HFFc6 (cell line): ENCODE results near the gene GATAD1. TPM values are rescaled to one million over a fixed set of nuclear protein-coding genes. Genes with fewer than 3 reads are reported as not detected.

Source experiments
- DNase-seq: peaks from one replicate; pipeline ENCODE4 v3.0.0-alpha.2; 2018
- H3K27ac Mint-ChIP-seq: 2 replicates; pipeline ENCODE4 v1.8.0; 2020; ENCODE audit warnings: mild to moderate bottlenecking, mixed read lengths
- H3K27me3 Mint-ChIP-seq: 2 replicates; pipeline ENCODE4 v1.8.0; 2021; ENCODE audit warnings: mild to moderate bottlenecking, moderate library complexity, mixed read lengths; ENCODE audit not compliant: insufficient read depth
- H3K36me3 Mint-ChIP-seq: 2 replicates; pipeline ENCODE4 v1.8.0; 2021; ENCODE audit warnings: low read depth, mixed read lengths
- H3K4me1 Mint-ChIP-seq: 2 replicates; pipeline ENCODE4 v1.8.0; 2020; ENCODE audit warnings: low read depth, mixed read lengths
- H3K4me3 Mint-ChIP-seq: 2 replicates; pipeline ENCODE4 v1.8.0; 2020; ENCODE audit warnings: mild to moderate bottlenecking, moderate library complexity, mixed read lengths
- H3K9me3 Mint-ChIP-seq: 2 replicates; pipeline ENCODE4 v1.8.0; 2020; ENCODE audit warnings: mild to moderate bottlenecking, mixed read lengths
- total RNA-seq, 6 experiments: library from RNA; stranded (reverse); fragmentation: NEBNext Ultra II Directional; extraction: Animal tissue kit (Norgen Biotek cat#: 25700); gene quantifications; 2 replicates in 1 of 6; 3 replicates in 5 of 6; pipeline ENCODE4 v1.2.3, GENCODE V29; 2021
- TF ChIP-seq, protein P1 (sequence below): fragments of 200-600 bp; sonication (generic); IDR thresholded peaks from 2 replicates; pipeline ENCODE4 v1.5.0; 2021; ENCODE audit warnings: antibody characterized with exemption, mild to moderate bottlenecking

The GATAD1 gene
- total RNA-seq, 6 experiments from 2014 or later, result 13.1 to 15.4 (median 13.8) TPM

DNA sequence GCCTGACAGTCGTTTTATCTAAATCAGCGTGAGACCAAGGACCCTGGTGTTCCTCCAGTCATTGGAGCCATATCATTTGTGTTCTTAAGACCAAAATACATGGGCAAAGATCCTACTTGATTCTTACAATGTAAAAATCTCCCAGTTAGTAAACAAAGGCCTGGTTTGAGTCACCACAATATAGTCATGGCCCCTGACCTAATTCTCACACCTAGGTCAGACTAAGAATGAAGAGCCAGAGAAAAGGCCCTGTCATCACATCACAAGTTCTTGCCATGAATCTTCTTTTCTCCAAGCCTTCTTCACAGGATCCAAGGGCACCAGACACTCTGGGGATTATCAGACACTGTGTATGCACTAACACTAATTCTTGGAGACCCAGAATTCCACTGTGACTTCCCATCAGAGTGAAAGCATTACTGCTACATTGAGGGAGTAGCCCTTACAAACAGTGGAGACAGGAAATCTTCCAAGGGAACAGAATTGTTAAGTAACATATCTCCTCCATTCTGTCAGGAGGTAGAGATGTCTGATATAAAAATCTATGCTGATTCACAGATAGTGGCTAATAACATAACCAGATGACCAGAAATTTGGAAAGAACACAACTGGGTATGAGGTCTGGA lies 38.1 kb downstream of the GATAD1 start:
- Mint-ChIP-seq H3K4me3 (no peak overlapping the region), H3K27me3 (no peaks in the 10 kb centered on the region), H3K9me3 (no peaks in the 10 kb centered on the region), H3K27ac (no peak overlapping the region), H3K36me3 (peaks cover 11% of the 10 kb centered on the region), H3K4me1 (no peaks in the 10 kb centered on the region)
- no peak for DNase-seq
- TF ChIP-seq, protein P1, sequence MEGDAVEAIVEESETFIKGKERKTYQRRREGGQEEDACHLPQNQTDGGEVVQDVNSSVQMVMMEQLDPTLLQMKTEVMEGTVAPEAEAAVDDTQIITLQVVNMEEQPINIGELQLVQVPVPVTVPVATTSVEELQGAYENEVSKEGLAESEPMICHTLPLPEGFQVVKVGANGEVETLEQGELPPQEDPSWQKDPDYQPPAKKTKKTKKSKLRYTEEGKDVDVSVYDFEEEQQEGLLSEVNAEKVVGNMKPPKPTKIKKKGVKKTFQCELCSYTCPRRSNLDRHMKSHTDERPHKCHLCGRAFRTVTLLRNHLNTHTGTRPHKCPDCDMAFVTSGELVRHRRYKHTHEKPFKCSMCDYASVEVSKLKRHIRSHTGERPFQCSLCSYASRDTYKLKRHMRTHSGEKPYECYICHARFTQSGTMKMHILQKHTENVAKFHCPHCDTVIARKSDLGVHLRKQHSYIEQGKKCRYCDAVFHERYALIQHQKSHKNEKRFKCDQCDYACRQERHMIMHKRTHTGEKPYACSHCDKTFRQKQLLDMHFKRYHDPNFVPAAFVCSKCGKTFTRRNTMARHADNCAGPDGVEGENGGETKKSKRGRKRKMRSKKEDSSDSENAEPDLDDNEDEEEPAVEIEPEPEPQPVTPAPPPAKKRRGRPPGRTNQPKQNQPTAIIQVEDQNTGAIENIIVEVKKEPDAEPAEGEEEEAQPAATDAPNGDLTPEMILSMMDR, result no peak

DNA sequence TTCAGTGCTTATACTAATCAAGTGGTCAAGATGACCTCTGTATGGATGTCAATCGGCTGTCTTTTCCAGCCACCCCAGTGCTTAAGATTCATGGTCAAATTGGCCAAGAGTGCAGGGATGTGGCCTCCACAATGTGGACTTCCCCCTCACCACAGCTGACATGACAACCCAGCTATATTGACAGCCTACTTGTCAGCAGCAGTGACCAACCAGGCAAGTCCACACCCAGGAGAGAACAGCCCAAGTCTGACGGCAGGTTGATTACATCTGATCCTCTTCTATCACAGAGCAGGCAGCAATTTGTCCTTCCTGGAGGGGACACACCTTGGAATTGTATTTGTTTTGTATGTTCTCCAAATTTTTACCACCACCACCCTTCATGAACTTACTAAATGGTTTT lies 38.7 kb downstream of the GATAD1 start:
- DNase-seq, result no peak

DNA sequence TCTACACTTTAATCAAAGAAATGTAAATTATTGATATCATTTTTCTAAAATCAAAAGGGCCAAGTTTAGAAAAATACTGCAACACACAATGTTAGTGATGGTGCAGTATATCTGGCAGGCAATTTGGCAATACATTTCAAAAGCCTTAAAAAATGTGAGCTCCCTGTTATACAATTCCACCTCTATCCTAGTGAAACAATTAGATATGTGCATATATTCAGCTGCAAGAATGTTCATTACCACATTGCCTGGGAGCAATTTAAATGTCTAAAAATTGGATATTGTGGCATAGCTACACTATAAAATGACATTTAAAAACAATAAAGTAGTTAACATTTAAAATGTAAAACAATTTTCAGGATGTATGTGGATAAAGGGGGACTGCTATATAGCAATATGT lies 40.5 kb downstream of the GATAD1 start:
- no peak for DNase-seq
- TF ChIP-seq, protein P1, result no peak
- Mint-ChIP-seq H3K27ac (no peak overlapping the region), H3K27me3 (no peaks in the 10 kb centered on the region), H3K9me3 (no peaks in the 10 kb centered on the region), H3K4me1 (no peaks in the 10 kb centered on the region), H3K4me3 (no peak overlapping the region), H3K36me3 (peaks cover 15% of the 10 kb centered on the region)

More for the DNA sequence above, 38.7 kb downstream of the GATAD1 start:
- no peak overlapping the region for H3K27ac Mint-ChIP-seq
- TF ChIP-seq, protein P1, result no peak
- peaks cover 11% of the 10 kb centered on the region for H3K36me3 Mint-ChIP-seq
- no peak overlapping the region for H3K4me3 Mint-ChIP-seq
- no peaks in the 10 kb centered on the region for H3K9me3 Mint-ChIP-seq
- no peaks in the 10 kb centered on the region for H3K4me1 Mint-ChIP-seq
- no peaks in the 10 kb centered on the region for H3K27me3 Mint-ChIP-seq

DNA sequence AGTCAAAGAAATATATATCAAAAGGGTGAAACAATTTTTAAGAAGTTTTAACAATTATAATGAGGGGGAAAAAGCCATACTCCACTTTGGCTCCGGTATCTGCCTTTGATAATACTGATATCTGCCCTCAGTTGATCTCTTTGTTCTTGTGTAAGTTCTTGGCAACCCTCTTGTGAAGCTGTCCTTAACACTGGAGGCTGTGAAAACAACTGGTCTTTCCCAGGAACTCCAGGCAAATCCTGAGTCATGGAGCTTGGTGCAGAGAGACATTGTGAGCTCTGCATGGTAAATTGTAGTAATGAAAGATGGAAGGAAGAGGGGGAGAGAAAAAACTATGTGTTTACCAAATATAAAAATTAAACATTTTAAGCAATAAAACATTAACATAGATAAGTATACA lies 42.4 kb downstream of the GATAD1 start:
- Mint-ChIP-seq H3K4me1 (no peaks in the 10 kb centered on the region), H3K4me3 (no peak overlapping the region), H3K9me3 (no peaks in the 10 kb centered on the region), H3K36me3 (peaks cover 15% of the 10 kb centered on the region), H3K27ac (no peak overlapping the region), H3K27me3 (no peaks in the 10 kb centered on the region)
- TF ChIP-seq, protein P1, result no peak
- no peak for DNase-seq

DNA sequence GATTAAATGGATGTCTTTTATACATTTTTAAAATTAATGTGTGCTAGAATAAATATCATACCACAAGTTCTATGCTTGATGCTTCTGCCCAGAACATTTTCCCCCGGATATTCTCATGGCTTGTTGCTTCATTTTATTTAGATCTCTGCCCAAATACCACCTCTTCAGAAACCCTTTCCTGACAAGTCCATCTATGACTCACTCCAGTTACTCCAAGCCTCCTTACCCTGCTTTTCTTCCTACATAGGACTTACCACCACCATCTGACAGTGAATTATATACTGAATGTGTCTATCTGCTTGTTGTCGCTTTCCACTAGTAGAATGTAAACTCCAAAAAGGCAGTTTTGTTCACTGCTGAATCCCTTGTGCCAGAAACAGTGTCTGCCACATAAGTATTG lies 49.6 kb downstream of the GATAD1 start:
- Mint-ChIP-seq H3K4me3 (no peak overlapping the region), H3K9me3 (no peaks in the 10 kb centered on the region), H3K4me1 (no peaks in the 10 kb centered on the region), H3K36me3 (peaks cover 4% of the 10 kb centered on the region), H3K27me3 (no peaks in the 10 kb centered on the region), H3K27ac (0 out of 2 replicates have a peak overlapping the region, but pooled peaks have one; percentile 1)
- DNase-seq, result no peak
- TF ChIP-seq, protein P1, result no peak
